Raji (cell line): ENCODE data around the gene TRIM32.

Experiments used
- POLR2A ChIP-seq: IDR thresholded peaks from 2 replicates; pipeline ENCODE4 v1.6.1; 2011; ENCODE audit warnings: low read depth, low read length, control low read depth; ENCODE audit not compliant: insufficient read depth

Gene TRIM32, protein sequence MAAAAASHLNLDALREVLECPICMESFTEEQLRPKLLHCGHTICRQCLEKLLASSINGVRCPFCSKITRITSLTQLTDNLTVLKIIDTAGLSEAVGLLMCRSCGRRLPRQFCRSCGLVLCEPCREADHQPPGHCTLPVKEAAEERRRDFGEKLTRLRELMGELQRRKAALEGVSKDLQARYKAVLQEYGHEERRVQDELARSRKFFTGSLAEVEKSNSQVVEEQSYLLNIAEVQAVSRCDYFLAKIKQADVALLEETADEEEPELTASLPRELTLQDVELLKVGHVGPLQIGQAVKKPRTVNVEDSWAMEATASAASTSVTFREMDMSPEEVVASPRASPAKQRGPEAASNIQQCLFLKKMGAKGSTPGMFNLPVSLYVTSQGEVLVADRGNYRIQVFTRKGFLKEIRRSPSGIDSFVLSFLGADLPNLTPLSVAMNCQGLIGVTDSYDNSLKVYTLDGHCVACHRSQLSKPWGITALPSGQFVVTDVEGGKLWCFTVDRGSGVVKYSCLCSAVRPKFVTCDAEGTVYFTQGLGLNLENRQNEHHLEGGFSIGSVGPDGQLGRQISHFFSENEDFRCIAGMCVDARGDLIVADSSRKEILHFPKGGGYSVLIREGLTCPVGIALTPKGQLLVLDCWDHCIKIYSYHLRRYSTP

DNA sequence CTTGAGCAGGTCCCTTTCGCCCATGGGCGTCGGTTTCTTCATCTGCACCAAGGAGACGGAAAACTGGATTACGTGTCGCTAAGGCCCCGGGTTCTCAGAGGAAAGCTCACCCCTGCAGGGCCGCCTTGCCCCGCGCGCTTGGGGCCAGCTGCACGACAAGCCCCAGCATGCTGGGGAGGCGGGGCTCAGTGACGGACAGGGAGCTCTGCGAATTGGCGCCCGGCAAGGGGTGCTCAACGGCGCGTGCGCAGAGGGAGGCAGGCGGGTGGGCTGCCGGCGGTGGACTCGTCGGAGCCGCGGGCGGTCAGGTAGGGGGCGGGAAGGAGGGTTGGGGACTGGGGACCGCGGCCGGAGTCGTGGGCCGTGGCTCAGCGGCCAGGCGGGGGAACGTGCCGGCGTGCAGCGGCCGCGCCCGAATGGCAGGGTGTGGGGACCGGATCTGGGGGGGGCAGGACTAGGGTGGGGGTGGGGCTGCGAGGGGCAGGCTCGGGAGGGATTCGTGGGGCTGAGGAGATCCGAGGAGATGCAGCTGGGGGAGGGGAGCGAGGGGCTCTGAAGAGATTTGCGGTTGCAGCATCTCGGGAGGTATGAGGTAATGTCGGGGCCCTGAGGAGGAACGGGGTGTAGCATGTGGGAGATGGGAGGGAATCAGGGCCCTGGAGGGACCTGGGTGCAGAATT lies at the start of gene TRIM32:
Gene TRIM32, plus strand, starts transcription at position 232 of the 680 bp plus-strand sequence. CDS start 10,438 bp downstream, outside the sequence.
- TF ChIP-seq POLR2A = peak; percentile 61

DNA sequence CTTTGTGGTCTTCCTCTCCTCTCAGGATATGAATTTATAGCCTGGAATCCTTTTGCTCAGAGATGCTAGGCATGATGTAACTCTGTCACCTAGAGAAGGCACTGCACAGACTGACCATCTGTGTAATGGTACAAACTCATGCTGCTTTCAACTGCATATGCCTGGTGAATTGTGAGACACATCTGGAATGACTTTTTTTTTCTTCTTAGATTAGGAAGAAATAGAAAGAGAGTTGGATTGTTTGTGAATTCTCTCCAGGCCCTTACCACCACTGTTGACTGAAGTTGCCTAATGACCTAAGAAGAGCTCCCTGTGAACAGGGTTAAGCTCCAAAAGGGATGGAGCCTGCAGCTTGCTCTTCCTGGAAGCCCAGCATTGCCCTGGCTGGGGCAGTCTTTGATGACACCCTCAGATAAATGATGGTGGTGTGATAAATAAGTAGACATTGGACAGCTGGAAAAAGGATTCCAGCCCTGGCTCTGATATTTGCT lies 47.8 kb upstream of the TRIM32 start:
- no peak for TF ChIP-seq POLR2A

DNA sequence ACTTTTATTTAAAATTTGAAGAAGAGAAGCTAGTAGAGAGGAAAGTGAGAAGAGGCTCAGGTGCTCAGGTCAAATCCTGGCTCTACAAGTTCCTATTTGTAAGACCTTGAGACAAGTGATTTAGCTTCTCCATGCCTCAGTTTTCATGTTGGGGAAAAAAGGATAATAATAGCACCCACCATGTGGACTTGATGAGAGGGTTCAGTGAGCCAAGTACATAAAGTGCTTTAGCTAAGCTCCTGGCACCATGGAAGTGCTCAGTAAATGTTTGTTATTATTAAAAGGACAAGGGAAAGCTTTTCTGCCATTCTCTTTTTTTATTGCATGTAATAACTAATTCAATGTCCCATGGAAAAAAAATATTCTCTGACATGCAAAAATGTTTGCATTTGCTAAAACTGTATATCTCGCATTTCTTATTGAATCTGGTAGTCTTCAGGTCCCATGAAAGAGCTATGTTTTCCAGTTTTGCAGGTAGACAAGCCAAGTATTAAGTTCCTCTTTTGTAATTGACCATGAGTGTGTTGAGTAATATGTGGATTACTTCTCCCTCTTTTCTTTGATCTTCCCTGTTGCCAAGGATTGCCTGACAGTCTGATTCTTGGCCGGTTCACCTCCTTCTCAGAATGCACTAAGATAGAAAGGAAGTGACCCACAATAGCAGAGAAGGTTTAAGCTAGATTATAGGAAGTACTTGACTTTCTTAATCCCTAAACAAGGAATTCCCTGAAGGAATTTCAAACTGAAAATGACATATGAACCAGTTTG lies 45.6 kb upstream of the TRIM32 start:
- no peak for TF ChIP-seq POLR2A

GRCh38 chr9:116643691-116644090 lies 43.4 kb upstream of the TRIM32 start:
- no peak for TF ChIP-seq POLR2A

DNA sequence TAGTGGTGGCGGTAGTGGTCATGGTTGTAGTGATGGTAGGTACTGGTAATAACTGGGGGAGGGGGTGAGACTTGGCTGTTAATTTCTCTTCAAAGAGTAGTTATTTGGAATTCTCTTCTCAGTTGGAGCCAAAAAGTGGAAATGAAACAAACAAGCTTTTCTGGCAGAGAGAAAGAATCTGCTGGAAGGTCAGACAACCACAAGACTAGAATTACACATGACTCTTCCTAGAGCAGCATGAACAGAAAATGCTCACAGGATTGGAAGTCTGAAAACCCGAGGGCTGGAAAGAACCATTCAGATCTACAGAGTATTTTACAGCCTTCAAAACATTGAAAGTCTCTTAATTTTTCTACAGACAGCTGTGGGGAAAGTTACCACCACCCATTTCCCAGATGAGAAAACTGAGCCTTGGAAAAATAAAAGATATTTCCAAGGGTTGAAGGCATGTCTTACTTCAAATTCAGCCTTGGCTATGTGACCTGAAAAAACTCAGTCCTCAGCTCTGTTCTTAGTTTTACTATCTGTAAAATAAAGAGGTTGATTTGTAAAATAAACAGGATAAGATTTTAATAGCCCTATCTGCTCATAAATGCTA lies 42.9 kb upstream of the TRIM32 start:
- TF ChIP-seq POLR2A = no peak

DNA sequence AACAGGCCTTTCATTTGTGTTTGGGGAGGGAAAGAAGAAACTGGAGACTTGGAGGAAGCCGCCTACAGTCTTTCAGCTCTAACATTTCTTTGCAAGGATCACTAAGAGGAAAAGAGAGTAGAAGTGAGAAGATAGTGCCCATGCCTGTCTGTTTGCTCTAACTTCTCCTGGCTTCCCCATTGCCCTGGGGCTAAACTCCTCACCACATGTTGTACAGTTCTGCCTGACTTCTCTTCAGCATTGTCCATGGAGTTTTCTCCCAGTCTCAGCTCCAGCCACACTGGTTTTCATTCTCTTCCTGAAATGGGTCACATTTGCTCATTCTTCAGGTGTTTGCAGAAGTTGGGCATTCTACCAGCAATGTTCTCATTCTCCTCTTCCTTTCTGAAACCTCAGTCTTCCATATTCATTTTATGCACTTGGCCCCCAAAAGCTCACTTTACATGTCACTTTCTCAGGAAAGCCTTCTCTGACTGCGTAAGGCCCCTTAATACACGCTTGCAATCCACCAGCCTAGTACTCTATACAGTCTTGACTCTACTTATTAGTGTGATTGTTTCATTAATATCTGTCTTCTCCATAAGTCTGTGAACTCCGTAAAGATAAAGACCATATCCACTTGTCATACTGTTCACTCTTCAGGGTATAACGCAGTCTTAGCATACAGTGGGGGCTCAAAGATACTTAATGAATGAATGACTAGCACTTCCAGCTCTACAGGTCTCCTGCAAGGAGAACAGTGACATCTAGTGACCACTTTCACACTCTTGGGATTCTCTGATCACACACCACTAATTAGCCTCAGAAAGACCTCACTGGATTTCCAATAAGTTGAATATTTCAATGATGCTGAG lies 40.2 kb upstream of the TRIM32 start:
- TF ChIP-seq POLR2A = no peak

DNA sequence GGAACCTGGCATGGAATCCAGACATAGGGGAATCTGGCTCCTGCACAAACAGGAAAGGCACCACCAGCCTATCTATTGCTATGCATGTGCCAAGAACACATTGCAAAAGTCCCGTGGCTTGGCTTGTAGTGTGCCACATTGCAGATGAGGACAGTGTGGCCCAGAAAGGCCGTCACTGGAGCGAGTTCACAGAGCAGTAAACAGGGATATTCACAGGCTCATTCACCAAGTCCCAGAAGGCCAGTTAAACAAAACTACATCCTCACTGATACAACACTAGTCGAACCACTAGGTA lies 39.6 kb upstream of the TRIM32 start:
- no peak for TF ChIP-seq POLR2A

- TF ChIP-seq POLR2A = no peak
Observed at GRCh38 chr9:116653348-116654058, 33.6 kb upstream of the TRIM32 start.

GRCh38 chr9:116654059-116654355 lies 33.1 kb upstream of the TRIM32 start:
- TF ChIP-seq POLR2A = no peak

DNA sequence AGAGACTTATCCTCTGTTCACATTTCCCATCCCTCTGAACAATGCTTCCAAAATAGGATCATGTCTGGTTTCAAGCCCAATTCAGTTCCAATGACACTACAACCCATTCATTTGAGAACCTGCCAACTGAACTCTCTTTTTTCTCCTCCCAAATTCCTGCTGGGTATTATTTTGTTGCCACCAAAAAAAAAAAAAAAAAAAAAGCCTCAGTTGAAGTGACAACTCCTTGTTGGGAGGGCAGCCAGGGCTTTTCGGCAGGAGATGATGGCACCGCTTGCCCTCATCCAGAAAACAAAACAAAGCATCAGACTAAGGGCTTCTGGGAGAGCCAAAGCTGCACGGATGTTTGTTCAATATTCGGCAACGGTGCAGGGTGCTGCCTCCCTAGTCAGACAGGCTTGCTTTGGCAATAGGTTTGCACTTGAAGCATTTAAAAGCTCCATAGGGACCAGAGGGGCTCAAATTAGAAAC lies 30.6 kb upstream of the TRIM32 start:
- no peak for TF ChIP-seq POLR2A

GRCh38 chr9:116656977-116657376 lies 30.1 kb upstream of the TRIM32 start:
- no peak for TF ChIP-seq POLR2A

DNA sequence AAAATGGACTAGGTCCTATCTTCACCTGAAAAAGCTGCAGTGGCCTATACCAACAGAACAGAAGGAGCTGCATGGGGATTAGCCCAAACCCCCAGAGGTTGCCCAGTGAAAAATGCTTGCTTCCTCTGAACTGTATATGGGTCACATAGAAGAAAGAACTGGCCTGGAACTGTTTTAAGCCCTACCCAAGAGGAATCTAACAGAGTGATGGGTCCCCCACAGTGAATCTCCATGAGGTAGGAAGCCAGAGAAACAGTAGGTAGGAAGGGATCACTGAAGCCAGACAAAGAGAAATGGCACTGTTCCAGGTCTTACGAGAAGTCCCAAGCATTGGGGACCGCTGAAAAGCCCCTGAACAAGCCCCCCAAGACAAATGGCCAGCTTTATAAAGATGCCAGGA lies 28.8 kb upstream of the TRIM32 start:
- no peak for TF ChIP-seq POLR2A
